Measurements from ENCODE around the gene SPTBN5.

The SPTBN5 gene

GRCh38 chr15:41882689-41883483, 11.0 kb downstream of the SPTBN5 start:
- peak; percentile 36 to 65 for DNase-seq

GRCh38 chr15:41881920-41882688, 11.7 kb downstream of the SPTBN5 start:
- DNase-seq, result no peak

- no peak for DNase-seq
Observed at GRCh38 chr15:41881550-41881919, 12.3 kb downstream of the SPTBN5 start.

- DNase-seq, result no peak
Observed at GRCh38 chr15:41881086-41881485, 12.8 kb downstream of the SPTBN5 start.

- no peak for DNase-seq
Observed at GRCh38 chr15:41880156-41880877, 13.5 kb downstream of the SPTBN5 start.

GRCh38 chr15:41879321-41879845, 14.5 kb downstream of the SPTBN5 start:
- DNase-seq, result peak in 1 of 2 experiments; percentile 20

GRCh38 chr15:41878355-41878699, 15.5 kb downstream of the SPTBN5 start:
- no peak for DNase-seq

GRCh38 chr15:41877631-41878354, 16.1 kb downstream of the SPTBN5 start:
- DNase-seq, result no peak

GRCh38 chr15:41876689-41877088, 17.2 kb downstream of the SPTBN5 start:
- DNase-seq, result peak; percentile 19 to 40

GRCh38 chr15:41876007-41876406, 17.8 kb downstream of the SPTBN5 start:
- no peak for DNase-seq

- DNase-seq, result no peak
Observed at GRCh38 chr15:41874736-41875135, 19.1 kb downstream of the SPTBN5 start.

- no peak for DNase-seq
Observed at GRCh38 chr15:41873711-41874110, 20.1 kb downstream of the SPTBN5 start.

- DNase-seq, result no peak
Observed at GRCh38 chr15:41872166-41872747, 21.6 kb downstream of the SPTBN5 start.

GRCh38 chr15:41871175-41871905, 22.5 kb downstream of the SPTBN5 start:
- no peak for DNase-seq

- no peak for DNase-seq
Observed at GRCh38 chr15:41870689-41871081, 23.2 kb downstream of the SPTBN5 start.

- DNase-seq, result no peak
Observed at GRCh38 chr15:41869770-41870688, 23.8 kb downstream of the SPTBN5 start.

GRCh38 chr15:41868321-41868720, 25.5 kb downstream of the SPTBN5 start:
- DNase-seq, result no peak

GRCh38 chr15:41866872-41867579, 26.8 kb downstream of the SPTBN5 start:
- DNase-seq, result no peak

- no peak for DNase-seq
Observed at GRCh38 chr15:41866263-41866703, 27.6 kb downstream of the SPTBN5 start.

Measured in SHP77 (cell line).